GM12878 (cell line): ENCODE data around the gene CCDC70. TPM values are rescaled to one million over a fixed set of nuclear protein-coding genes. Genes with fewer than 3 reads are reported as not detected.

Source experiments
- ATAC-seq: fragments of 200-7000 bp; cut with Tn5 transposase; 3 replicates; pipeline ENCODE4 v1.9.1; 2020; ENCODE audit warnings: mild to moderate bottlenecking, moderate library complexity
- BruUV-seq: library from RNA; stranded (reverse); fragments of 400-500 nt; replicated peaks from 2 replicates; lab custom pipeline; 2021; lab: Mats Ljungman, UMichigan
- CTCF ChIA-PET: fragments of 300-600 bp; sonication (Branson Sonifier 250); formaldehyde crosslinking; extraction: SDS; loops from one replicate; lab custom pipeline; 2021; ENCODE audit warnings: inconsistent platforms; lab: Yijun Ruan, JAX
- POLR2A ChIA-PET: fragments of 350-600 bp; formaldehyde crosslinking; extraction: SDS; loops from one replicate; lab custom pipeline; 2021; ENCODE audit warnings: inconsistent platforms; lab: Charles Lee
- RAD21 ChIA-PET: fragments of 300-600 bp; sonication (Branson Sonifier 250); formaldehyde crosslinking; loops from one replicate; lab custom pipeline; 2023; ENCODE audit warnings: antibody characterized with exemption; ENCODE audit not compliant: unreplicated experiment; lab: Charles Lee
- SMC1A ChIA-PET: fragments of 300-600 bp; sonication (Branson Sonifier 250); formaldehyde crosslinking; loops from one replicate; lab custom pipeline; 2023; ENCODE audit not compliant: unreplicated experiment, uncharacterized antibody; lab: Charles Lee
- DNase-seq: peaks from one replicate; pipeline ENCODE4 v3.0.0-alpha.2; 2011; ENCODE audit warnings: low read depth, low spot score
- FAIRE-seq: peaks from 3 replicates; lab custom pipeline; 2011; peaks lifted over from hg19 to GRCh38; lab: Jason Lieb, UNC
- H2AFZ ChIP-seq: 2 replicates; pipeline ENCODE4 v1.6.0; 2011; ENCODE audit warnings: low read depth, low read length, control low read depth; ENCODE audit not compliant: control insufficient read depth
- H3K27ac ChIP-seq: 2 replicates; pipeline ENCODE4 v1.5.1; 2011; ENCODE audit warnings: control low read depth; ENCODE audit not compliant: control insufficient read depth, insufficient read depth
- H3K27me3 ChIP-seq, 2 experiments: replicated peaks in 1 of 2; 2 replicates each; pipeline versions ENCODE4 v1.6.0 to v1.6.1; 2011; ENCODE audit warnings: low read length in 1 of 2; ENCODE audit not compliant: control insufficient read depth in 2 of 2, insufficient read depth in 2 of 2
- H3K36me3 ChIP-seq, 2 experiments: 2 replicates each; pipeline ENCODE4 v1.5.1; 2011; ENCODE audit warnings: low read length in 1 of 2; ENCODE audit not compliant: control insufficient read depth in 2 of 2, insufficient read depth in 2 of 2
- H3K4me1 ChIP-seq: 2 replicates; pipeline ENCODE4 v1.6.1; 2011; ENCODE audit warnings: mild to moderate bottlenecking, low read length, moderate library complexity, mixed read lengths; ENCODE audit not compliant: control insufficient read depth, insufficient read depth
- H3K4me2 ChIP-seq: 2 replicates; pipeline ENCODE4 v1.6.0; 2011; ENCODE audit warnings: control low read depth; ENCODE audit not compliant: control insufficient read depth, insufficient read depth
- H3K4me3 ChIP-seq: fragments of 200-600 bp; sonication (generic); 2 replicates; pipeline ENCODE4 v1.5.1; 2016
- H3K79me2 ChIP-seq: 2 replicates; pipeline ENCODE4 v1.6.0; 2011; ENCODE audit warnings: low read length; ENCODE audit not compliant: control insufficient read depth, insufficient read depth
- H3K9ac ChIP-seq: 2 replicates; pipeline ENCODE4 v1.8.0; 2011; ENCODE audit warnings: low read length, control low read depth, mixed read lengths; ENCODE audit not compliant: control insufficient read depth, insufficient read depth
- H3K9me3 ChIP-seq: replicated peaks from 3 replicates; pipeline ENCODE4 v1.5.1; 2011; ENCODE audit warnings: mild to moderate bottlenecking, low read length; ENCODE audit not compliant: control insufficient read depth, insufficient read depth
- H4K20me1 ChIP-seq: 2 replicates; pipeline ENCODE4 v1.6.0; 2011; ENCODE audit not compliant: control insufficient read depth, insufficient read depth
- PML ChIP-seq: IDR thresholded peaks from 2 replicates; pipeline ENCODE4 v1.6.1; 2012; ENCODE audit warnings: low read length, inconsistent platforms
- RAD21 ChIP-seq: IDR thresholded peaks from 2 replicates; pipeline ENCODE4 v1.6.1; 2011; ENCODE audit warnings: mild to moderate bottlenecking, low read depth, low read length, moderate library complexity; ENCODE audit not compliant: insufficient read depth
- WGBS: methylation state at CpG from one replicate; pipeline ENCODE4 v1.1.6; 2016; ENCODE audit warnings: low lambda C conversion rate; ENCODE audit not compliant: insufficient replicate concordance, insufficient coverage; ENCODE audit errors: missing lambda C conversion rate; 5-methylcytosine and 5-hydroxymethylcytosine counted together
- in situ Hi-C: fragments of 300-500 bp; cut with MboI; formaldehyde crosslinking; loops from 9 replicates; pipeline ENCODE4 v1.14.3; 2018; ENCODE audit warnings: mixed read lengths
- intact Hi-C: fragments of 100-400 bp; cut with micrococcal nuclease; formaldehyde crosslinking; loops from one replicate; pipeline ENCODE4 v1.14.2; 2022; ENCODE audit not compliant: unreplicated experiment
- polyA plus RNA-seq, 11 experiments: library from polyadenylated mRNA; depleted of rRNA in 4 of 11; unstranded in 6 of 11; stranded (reverse) in 5 of 11; fragments of >200 nt; fragmentation: Nextera tagmentation in 4 of 11; fragmentation: Illumina TruSeq in 1 of 11; extraction: Ambion mirVana in 4 of 11; extraction: Trizol in 1 of 11; gene quantifications; 1 replicate in 1 of 11; 2 replicates in 10 of 11; pipeline versions ENCODE4 v1.2.1 to v1.2.3, GENCODE V29; 2011 to 2016; ENCODE audit warnings: inconsistent platforms in 2 of 11, missing spikeins in 2 of 11, low read depth in 1 of 11
- total RNA-seq, 4 experiments: library from RNA; depleted of rRNA in 3 of 4; stranded (reverse); fragments of >200 nt in 3 of 4; fragmentation: Illumina TruSeq in 1 of 4; extraction: Trizol in 1 of 4; gene quantifications; 2 replicates each; pipeline versions ENCODE4 v1.2.1 to v1.2.3, GENCODE V29; 2013 to 2021
- TF ChIP-seq, protein P1 (sequence below): IDR thresholded peaks from 2 replicates; pipeline ENCODE4 v1.6.1; 2011; ENCODE audit warnings: borderline replicate concordance, low read depth, mild to moderate bottlenecking, moderate library complexity, low read length; ENCODE audit not compliant: insufficient read depth, poor library complexity, severe bottlenecking
- TF ChIP-seq, protein P2 (sequence below): fragments of 450-650 bp; IDR thresholded peaks from 2 replicates; pipeline ENCODE4 v1.6.1; 2017; ENCODE audit warnings: mild to moderate bottlenecking

The CCDC70 gene
- total and polyA plus RNA-seq, 10 of the 15 experiments (the other 5 are each of a cell fraction or from before 2014, with no cell fraction given): not detected

DNA sequence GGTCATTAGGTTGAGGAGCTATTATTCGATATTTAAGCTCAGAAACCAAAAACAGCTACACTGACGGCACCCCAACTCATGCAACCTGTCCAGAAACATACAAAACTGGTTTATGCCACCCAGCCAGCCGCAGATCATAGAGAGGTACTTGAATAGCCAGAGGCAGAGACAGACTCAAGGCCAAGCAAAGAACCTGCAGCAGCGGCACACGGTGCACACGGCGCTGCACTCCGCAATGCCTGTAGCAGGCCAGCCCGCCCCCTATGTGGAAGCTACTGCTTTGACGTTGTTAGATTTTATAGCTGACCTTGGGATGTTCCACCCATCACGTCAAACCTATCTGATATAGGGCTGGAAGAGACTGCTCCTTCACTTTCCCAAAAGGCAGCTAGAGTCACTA lies 45.9 kb upstream of the CCDC70 start (continued):
- TF ChIP-seq, protein P1, sequence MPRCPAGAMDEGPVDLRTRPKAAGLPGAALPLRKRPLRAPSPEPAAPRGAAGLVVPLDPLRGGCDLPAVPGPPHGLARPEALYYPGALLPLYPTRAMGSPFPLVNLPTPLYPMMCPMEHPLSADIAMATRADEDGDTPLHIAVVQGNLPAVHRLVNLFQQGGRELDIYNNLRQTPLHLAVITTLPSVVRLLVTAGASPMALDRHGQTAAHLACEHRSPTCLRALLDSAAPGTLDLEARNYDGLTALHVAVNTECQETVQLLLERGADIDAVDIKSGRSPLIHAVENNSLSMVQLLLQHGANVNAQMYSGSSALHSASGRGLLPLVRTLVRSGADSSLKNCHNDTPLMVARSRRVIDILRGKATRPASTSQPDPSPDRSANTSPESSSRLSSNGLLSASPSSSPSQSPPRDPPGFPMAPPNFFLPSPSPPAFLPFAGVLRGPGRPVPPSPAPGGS: no peak
- TF ChIP-seq, protein P2, sequence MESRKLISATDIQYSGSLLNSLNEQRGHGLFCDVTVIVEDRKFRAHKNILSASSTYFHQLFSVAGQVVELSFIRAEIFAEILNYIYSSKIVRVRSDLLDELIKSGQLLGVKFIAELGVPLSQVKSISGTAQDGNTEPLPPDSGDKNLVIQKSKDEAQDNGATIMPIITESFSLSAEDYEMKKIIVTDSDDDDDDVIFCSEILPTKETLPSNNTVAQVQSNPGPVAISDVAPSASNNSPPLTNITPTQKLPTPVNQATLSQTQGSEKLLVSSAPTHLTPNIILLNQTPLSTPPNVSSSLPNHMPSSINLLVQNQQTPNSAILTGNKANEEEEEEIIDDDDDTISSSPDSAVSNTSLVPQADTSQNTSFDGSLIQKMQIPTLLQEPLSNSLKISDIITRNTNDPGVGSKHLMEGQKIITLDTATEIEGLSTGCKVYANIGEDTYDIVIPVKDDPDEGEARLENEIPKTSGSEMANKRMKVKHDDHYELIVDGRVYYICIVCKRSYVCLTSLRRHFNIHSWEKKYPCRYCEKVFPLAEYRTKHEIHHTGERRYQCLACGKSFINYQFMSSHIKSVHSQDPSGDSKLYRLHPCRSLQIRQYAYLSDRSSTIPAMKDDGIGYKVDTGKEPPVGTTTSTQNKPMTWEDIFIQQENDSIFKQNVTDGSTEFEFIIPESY: no peak
- TF ChIP-seq, all 136 proteins: peak for 0

DNA sequence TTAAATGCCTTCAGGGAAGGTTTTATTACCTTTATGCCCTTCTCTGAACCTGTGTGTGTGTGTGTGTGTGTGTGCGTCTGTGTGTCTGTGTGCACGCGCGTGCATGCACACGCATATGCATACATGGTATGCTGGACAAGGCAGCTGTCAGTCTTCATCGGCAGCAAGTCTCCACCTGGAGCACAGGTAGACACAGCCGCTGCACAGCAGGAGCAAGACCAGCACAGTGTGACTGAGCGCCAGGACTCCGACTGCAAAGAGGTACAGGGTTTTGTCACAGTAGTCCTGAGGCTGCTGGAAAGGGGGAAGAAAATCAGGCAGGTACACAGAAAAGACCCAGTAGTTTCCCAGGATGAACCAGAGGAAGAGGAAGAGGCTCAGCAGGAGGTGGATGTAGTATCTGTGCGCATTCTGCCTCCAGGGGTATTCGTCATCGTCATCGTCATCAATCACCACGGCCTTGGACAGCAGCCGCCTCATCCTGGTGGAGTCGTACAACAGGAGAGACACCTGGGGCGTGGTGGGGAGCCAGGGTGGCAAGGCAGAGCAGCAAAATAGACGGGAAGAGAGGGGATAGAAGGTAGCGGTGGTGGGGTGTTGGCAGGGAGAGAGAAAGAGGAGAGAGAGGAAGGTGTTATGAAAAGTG lies 45.0 kb upstream of the CCDC70 start:
- POLR2A ChIA-PET: interaction anchor here (0.6 to 1.0 kb wide), 2 partner anchors 9 to 11 kb away, joined by 3 read pairs; no protein-coding TSS in a partner anchor
- Histone ChIP-seq H3K4me3 (no peak overlapping the region), H3K4me1 (peaks cover 27% of the 10 kb centered on the region), H3K27ac (no peak overlapping the region), H3K36me3 (no peaks in the 10 kb centered on the region), H3K79me2 (no peaks in the 10 kb centered on the region), H3K27me3 (no peaks in the 10 kb centered on the region), H3K9ac (no peak overlapping the region), H2AFZ (no peak overlapping the region), H3K4me2 (no peak overlapping the region), H3K9me3 (no peaks in the 10 kb centered on the region), H4K20me1 (no peaks in the 10 kb centered on the region)
- RAD21 ChIA-PET: interaction anchor here (1.1 to 4.7 kb wide), 7 partner anchors 10 to 364 kb away, joined by 3 to 75 read pairs (median 6); partner anchors contain the start of gene INTS6
- TF ChIP-seq RAD21: no peak
- no peak for TF ChIP-seq PML
- CTCF ChIA-PET: interaction anchor here (0.9 to 5.0 kb wide), 14 partner anchors 11 to 531 kb away, joined by 3 to 180 read pairs (median 10); partner anchors contain the start of gene CCDC70
- BruUV-seq: no TSS peak
- in situ Hi-C loops (no loop called here), intact Hi-C loops (loop anchor here (5.0 to 10.0 kb wide), 3 partner anchors 141 to 638 kb away; partner anchors contain the start of genes CKAP2 and VPS36)
- FAIRE-seq: no peak
- SMC1A ChIA-PET: interaction anchor here (2.2 to 5.0 kb wide), 7 partner anchors 11 to 310 kb away, joined by 14 to 85 read pairs (median 19); partner anchors contain the start of gene NEK5
- WGBS: 78% methylated on average over 19 of the region's 19 CpGs
- no peak for DNase-seq
- no peak for ATAC-seq
